ENCODE results near the gene MTRFR.
A peak's percentile ranks its signal among the peaks of the same experiment; 100 is the strongest.

Gene MTRFR

DNA sequence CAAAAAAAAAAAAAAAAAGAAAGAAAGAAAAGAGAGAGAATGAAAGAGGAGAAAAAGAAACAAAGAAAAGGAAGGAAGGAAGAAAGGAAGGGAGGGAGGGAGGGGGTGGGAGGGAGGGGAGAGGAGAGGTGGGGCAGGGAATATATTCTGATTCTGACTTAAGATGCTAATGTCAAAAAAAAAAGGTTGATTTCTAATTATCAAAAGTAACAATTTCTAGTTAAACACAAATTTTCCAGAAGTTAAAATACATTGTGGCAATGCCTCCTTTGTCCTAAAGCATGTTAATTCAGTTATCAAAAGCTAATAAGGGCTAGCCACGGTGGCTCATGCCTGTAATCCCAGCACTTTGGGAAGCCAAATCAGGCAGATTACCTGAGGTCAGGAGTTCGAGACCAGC is 7.8 kb upstream of the MTRFR start:
- no peak for DNase-seq
- H3K9me3 ChIP-seq (ENCODE audit: severe bottlenecking), result no peaks in the 10 kb centered on the region
- H3K4me3 ChIP-seq (ENCODE audit: low read depth, low read length), result no peak overlapping the region
- peaks cover 69% of the 10 kb centered on the region for H3K36me3 ChIP-seq
- H3K27me3 ChIP-seq (ENCODE audit: insufficient read depth, low read depth, severe bottlenecking), result no peaks in the 10 kb centered on the region
- TF ChIP-seq CTCF (IDR thresholded peaks at IDR 0.05; ENCODE audit: low read depth, low read length), result no peak
- no peak overlapping the region for H3K27ac ChIP-seq

GRCh38 chr12:123227581-123228258 is 5.5 kb upstream of the MTRFR start:
- Histone ChIP-seq H3K27me3 (ENCODE audit: insufficient read depth, low read depth, severe bottlenecking) (no peaks in the 10 kb centered on the region), H3K9me3 (ENCODE audit: severe bottlenecking) (no peaks in the 10 kb centered on the region), H3K36me3 (peaks cover 46% of the 10 kb centered on the region), H3K4me3 (ENCODE audit: low read depth, low read length) (no peak overlapping the region), H3K27ac (no peak overlapping the region)
- TF ChIP-seq CTCF (IDR thresholded peaks at IDR 0.05; ENCODE audit: low read depth, low read length), result no peak
- no peak for DNase-seq

- H3K27ac ChIP-seq, result no peak overlapping the region
- H3K9me3 ChIP-seq (ENCODE audit: severe bottlenecking), result no peaks in the 10 kb centered on the region
- H3K27me3 ChIP-seq (ENCODE audit: insufficient read depth, low read depth, severe bottlenecking), result no peaks in the 10 kb centered on the region
- H3K36me3 ChIP-seq, result peaks cover 48% of the 10 kb centered on the region
- no peak for TF ChIP-seq CTCF (IDR thresholded peaks at IDR 0.05; ENCODE audit: low read depth, low read length)
- no peak overlapping the region for H3K4me3 ChIP-seq (ENCODE audit: low read depth, low read length)
- no peak for DNase-seq
Observed at GRCh38 chr12:123229051-123229450, 4.2 kb upstream of the MTRFR start.

DNA sequence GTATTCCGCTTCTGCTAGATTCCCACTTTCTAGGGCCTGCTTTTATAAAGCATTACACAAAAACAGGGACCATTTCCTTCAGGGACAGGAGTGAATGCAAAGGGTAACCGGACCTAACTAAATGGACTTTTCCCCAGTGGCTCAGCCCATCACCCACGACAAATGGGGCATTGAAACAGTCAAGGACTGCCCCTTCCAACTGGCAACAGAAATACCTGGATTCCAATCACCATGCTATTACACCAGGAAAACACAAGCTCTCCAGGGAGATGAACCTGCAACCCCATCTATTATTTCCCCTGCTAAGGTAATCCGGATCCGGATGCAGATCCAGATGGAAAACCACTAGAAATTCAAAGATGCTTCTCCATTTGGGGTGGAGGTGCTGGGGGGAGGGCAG is 1.3 kb upstream of the MTRFR start:
- TF ChIP-seq CTCF (IDR thresholded peaks at IDR 0.05; ENCODE audit: low read depth, low read length), result no peak
- Histone ChIP-seq H3K27me3 (ENCODE audit: insufficient read depth, low read depth, severe bottlenecking) (no peaks in the 10 kb centered on the region), H3K27ac (peak overlapping the region; percentile 91), H3K4me3 (ENCODE audit: low read depth, low read length) (peak overlapping the region; percentile 77), H3K9me3 (ENCODE audit: severe bottlenecking) (no peaks in the 10 kb centered on the region), H3K36me3 (peaks cover 41% of the 10 kb centered on the region)
- no peak for DNase-seq

DNA sequence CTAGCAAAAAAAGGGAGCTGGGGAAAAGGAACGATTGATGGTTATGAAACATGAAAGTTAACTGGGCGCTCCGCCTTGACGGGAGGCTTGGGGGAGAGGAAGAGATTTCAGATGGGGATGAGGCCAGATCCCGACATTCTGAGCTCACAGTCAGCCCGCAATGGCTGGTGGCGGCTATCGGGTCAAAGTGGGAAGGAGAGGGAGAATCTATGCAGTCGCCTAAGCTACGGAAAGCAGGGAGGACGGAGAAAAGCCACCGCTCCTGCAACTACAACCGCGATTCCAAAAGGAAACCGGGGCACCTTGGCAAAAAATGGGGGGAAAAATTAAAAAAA is 797 bp upstream of the MTRFR start:
- no peaks in the 10 kb centered on the region for H3K27me3 ChIP-seq (ENCODE audit: insufficient read depth, low read depth, severe bottlenecking)
- H3K9me3 ChIP-seq (ENCODE audit: severe bottlenecking), result no peaks in the 10 kb centered on the region
- DNase-seq, result no peak
- H3K27ac ChIP-seq, result peak overlapping the region; percentile 91
- TF ChIP-seq CTCF (IDR thresholded peaks at IDR 0.05; ENCODE audit: low read depth, low read length), result no peak
- peaks cover 38% of the 10 kb centered on the region for H3K36me3 ChIP-seq
- peak overlapping the region; percentile 77 for H3K4me3 ChIP-seq (ENCODE audit: low read depth, low read length)
